HepG2 (cell line): ENCODE measurements around the gene ZCCHC3. TPM values are rescaled to one million over a fixed set of nuclear protein-coding genes. Genes with fewer than 3 reads are reported as not detected.

ENCODE experiments used
- ATRX ChIP-seq: sonication (generic); formaldehyde crosslinking; IDR thresholded peaks from 2 replicates; pipeline ENCODE4 v1.4.0; 2020; ENCODE audit warnings: missing genetic modification reagents, borderline replicate concordance
- FOXK1 ChIP-seq: sonication (generic); formaldehyde crosslinking; IDR thresholded peaks from 2 replicates; pipeline ENCODE4 v1.4.0; 2020; ENCODE audit warnings: low read depth, missing genetic modification reagents, borderline replicate concordance
- MAFK ChIP-seq, 2 experiments: IDR thresholded peaks in 1 of 2; conservative IDR thresholded peaks in 1 of 2; 2 replicates each; pipeline ENCODE4 v1.6.1; 2011; ENCODE audit warnings: improper control_type of control experiment in 2 of 2, low read length in 2 of 2
- NR2F6 ChIP-seq, 2 experiments: IDR thresholded peaks; 2 replicates each; pipeline ENCODE4 v1.6.1; 2016; ENCODE audit warnings: antibody characterized with exemption in 1 of 2, mild to moderate bottlenecking in 1 of 2
- RARA ChIP-seq: IDR thresholded peaks from 2 replicates; pipeline ENCODE4 v1.6.1; 2016; ENCODE audit warnings: missing genetic modification reagents, missing compliant biosample characterization
- RXRA ChIP-seq: sonication (generic); formaldehyde crosslinking; IDR thresholded peaks from 2 replicates; pipeline ENCODE4 v1.5.1; 2020; ENCODE audit warnings: missing genetic modification reagents
- SP1 ChIP-seq, 2 experiments: fragments of 450-650 bp in 1 of 2; sonication (generic) in 1 of 2; formaldehyde crosslinking in 1 of 2; IDR thresholded peaks; 2 replicates each; pipeline versions ENCODE4 v1.4.0 to v1.6.1; 2016 to 2020; ENCODE audit warnings: missing genetic modification reagents in 1 of 2
- TBX2 ChIP-seq: sonication (generic); formaldehyde crosslinking; IDR thresholded peaks from 2 replicates; pipeline ENCODE4 v1.5.0; 2020; ENCODE audit warnings: missing genetic modification reagents, mild to moderate bottlenecking, borderline replicate concordance
- ZBTB38 ChIP-seq: sonication (generic); formaldehyde crosslinking; IDR thresholded peaks from 2 replicates; pipeline ENCODE4 v1.5.1; 2020; ENCODE audit warnings: mild to moderate bottlenecking, missing genetic modification reagents
- ZNF282 ChIP-seq: fragments of 450-650 bp; IDR thresholded peaks from 2 replicates; pipeline ENCODE4 v1.6.1; 2018; ENCODE audit not compliant: partially characterized antibody
- ZNF3 ChIP-seq: IDR thresholded peaks from 2 replicates; pipeline ENCODE4 v1.7.0; 2017; ENCODE audit warnings: inconsistent platforms
- ZNF44 ChIP-seq: sonication (generic); formaldehyde crosslinking; IDR thresholded peaks from 2 replicates; pipeline ENCODE4 v1.5.1; 2020; ENCODE audit warnings: mild to moderate bottlenecking, missing genetic modification reagents
- polyA plus RNA-seq, 8 experiments: library from polyadenylated mRNA; depleted of rRNA in 3 of 8; stranded (reverse) in 7 of 8; unstranded in 1 of 8; fragments of >200 nt; fragmentation: Illumina TruSeq in 4 of 8; extraction: Trizol in 4 of 8; gene quantifications; 2 replicates each; pipeline versions ENCODE4 v1.2.1 to v1.2.3, GENCODE V29; 2011 to 2016; ENCODE audit warnings: low read depth in 4 of 8, missing spikeins in 1 of 8, mixed read lengths in 1 of 8; ENCODE audit not compliant: insufficient read depth in 1 of 8
- total RNA-seq, 5 experiments: library from RNA; depleted of rRNA; stranded (reverse); fragments of >200 nt; fragmentation: Illumina TruSeq; extraction: Trizol; gene quantifications; 2 replicates each; pipeline ENCODE4 v1.2.3, GENCODE V29; 2016; ENCODE audit warnings: low read depth in 1 of 5
- TF ChIP-seq, protein P1 (sequence below): sonication (generic); formaldehyde crosslinking; IDR thresholded peaks from 2 replicates; pipeline ENCODE4 v1.5.0; 2020; ENCODE audit warnings: mild to moderate bottlenecking, missing genetic modification reagents
- TF ChIP-seq, protein P2 (sequence below): sonication (generic); formaldehyde crosslinking; IDR thresholded peaks from 2 replicates; pipeline ENCODE4 v1.8.0; 2022; ENCODE audit warnings: mild to moderate bottlenecking, missing genetic modification reagents, borderline replicate concordance
- TF ChIP-seq, protein P3 (sequence below): fragments of 450-650 bp; IDR thresholded peaks from 2 replicates; pipeline ENCODE4 v1.6.1; 2017
- TF ChIP-seq, protein P4 (sequence below), 2 experiments: IDR thresholded peaks; 2 replicates each; pipeline ENCODE4 v1.6.1; 2011 to 2012; ENCODE audit warnings: low read length in 2 of 2, borderline replicate concordance in 1 of 2, low read depth in 1 of 2, mild to moderate bottlenecking in 1 of 2, moderate library complexity in 1 of 2
- TF ChIP-seq, protein P5 (sequence below): sonication (generic); formaldehyde crosslinking; IDR thresholded peaks from 2 replicates; pipeline ENCODE4 v1.5.0; 2020; ENCODE audit warnings: mild to moderate bottlenecking, missing genetic modification reagents

Gene ZCCHC3
- total and polyA plus RNA-seq, 2 of the 13 experiments (the other 11 are each of a cell fraction or from before 2014, with no cell fraction given) = 46.6 to 63.0 TPM

DNA sequence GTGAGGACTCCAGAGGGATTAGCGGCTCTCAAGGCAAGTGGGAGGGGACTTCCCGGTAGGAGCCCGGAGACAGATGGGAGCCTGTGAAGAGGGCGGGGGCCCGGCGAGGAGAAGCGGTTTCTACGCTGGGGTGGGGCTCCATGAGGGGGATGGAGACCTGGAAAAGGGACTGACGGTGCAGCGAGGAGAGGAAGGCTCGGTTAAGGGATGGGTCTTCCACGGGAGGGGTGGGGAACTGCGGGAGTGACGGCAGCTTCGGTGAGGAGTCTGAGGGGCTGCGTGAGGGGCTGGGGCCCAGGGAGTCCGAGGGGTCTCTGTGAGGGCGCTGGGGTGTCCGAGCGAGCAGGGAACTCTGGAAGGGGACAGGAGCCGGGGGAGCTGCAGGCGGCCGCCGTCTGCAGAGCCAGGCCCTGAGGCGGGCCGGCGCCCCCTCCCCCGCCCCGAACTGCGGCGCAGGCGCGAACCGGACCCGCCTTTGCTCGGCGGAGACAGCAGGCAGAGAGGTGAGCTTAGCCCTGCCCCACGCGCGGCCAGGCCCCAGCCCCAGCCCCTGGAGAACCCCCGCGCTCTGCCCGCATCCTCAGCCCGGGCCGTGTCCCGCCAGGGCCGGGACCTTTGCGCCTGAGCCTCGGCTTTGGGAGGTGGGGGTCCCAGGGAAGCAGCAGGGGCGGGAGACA is 49.4 kb downstream of the ZCCHC3 start, which contains the start of gene NRSN2 (continued):
- TF ChIP-seq, protein P1, sequence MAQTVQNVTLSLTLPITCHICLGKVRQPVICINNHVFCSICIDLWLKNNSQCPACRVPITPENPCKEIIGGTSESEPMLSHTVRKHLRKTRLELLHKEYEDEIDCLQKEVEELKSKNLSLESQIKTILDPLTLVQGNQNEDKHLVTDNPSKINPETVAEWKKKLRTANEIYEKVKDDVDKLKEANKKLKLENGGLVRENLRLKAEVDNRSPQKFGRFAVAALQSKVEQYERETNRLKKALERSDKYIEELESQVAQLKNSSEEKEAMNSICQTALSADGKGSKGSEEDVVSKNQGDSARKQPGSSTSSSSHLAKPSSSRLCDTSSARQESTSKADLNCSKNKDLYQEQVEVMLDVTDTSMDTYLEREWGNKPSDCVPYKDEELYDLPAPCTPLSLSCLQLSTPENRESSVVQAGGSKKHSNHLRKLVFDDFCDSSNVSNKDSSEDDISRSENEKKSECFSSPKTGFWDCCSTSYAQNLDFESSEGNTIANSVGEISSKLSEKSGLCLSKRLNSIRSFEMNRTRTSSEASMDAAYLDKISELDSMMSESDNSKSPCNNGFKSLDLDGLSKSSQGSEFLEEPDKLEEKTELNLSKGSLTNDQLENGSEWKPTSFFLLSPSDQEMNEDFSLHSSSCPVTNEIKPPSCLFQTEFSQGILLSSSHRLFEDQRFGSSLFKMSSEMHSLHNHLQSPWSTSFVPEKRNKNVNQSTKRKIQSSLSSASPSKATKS = no peak
- no peak for TF ChIP-seq ZNF282
- 0 out of 2 replicates have a peak, but pooled peaks have one; percentile 1 for TF ChIP-seq RXRA (CRISPR knock-in tag)
- no peak for TF ChIP-seq MAFK (conservative IDR thresholded peaks at IDR 0.05 in 1 of 2, IDR thresholded peaks at IDR 0.05 in 1 of 2; ENCODE audit: low read length in 2 of 2)
- TF ChIP-seq, protein P2, sequence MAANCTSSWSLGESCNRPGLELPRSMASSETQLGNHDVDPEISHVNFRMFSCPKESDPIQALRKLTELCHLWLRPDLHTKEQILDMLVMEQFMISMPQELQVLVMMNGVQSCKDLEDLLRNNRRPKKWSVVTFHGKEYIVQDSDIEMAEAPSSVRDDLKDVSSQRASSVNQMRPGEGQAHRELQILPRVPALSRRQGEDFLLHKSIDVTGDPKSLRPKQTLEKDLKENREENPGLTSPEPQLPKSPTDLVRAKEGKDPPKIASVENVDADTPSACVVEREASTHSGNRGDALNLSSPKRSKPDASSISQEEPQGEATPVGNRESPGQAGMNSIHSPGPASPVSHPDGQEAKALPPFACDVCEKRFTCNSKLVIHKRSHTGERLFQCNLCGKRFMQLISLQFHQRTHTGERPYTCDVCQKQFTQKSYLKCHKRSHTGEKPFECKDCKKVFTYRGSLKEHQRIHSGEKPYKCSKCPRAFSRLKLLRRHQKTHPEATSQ (CRISPR knock-in tag) = 0 out of 2 replicates have a peak, but pooled peaks have one; percentile 83
- no peak for TF ChIP-seq ZNF3
- no peak for TF ChIP-seq ZNF44 (CRISPR knock-in tag)
- no peak for TF ChIP-seq NR2F6 (IDR thresholded peaks at IDR 0.05)
- TF ChIP-seq NR2F6 (CRISPR knock-in tag; IDR thresholded peaks at IDR 0.05) = no peak; the same call in 1 of the 2 replicates
- TF ChIP-seq, protein P3, sequence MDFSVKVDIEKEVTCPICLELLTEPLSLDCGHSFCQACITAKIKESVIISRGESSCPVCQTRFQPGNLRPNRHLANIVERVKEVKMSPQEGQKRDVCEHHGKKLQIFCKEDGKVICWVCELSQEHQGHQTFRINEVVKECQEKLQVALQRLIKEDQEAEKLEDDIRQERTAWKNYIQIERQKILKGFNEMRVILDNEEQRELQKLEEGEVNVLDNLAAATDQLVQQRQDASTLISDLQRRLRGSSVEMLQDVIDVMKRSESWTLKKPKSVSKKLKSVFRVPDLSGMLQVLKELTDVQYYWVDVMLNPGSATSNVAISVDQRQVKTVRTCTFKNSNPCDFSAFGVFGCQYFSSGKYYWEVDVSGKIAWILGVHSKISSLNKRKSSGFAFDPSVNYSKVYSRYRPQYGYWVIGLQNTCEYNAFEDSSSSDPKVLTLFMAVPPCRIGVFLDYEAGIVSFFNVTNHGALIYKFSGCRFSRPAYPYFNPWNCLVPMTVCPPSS = no peak
- no peak; the same call in 1 of the 2 replicates for TF ChIP-seq RARA (CRISPR knock-in tag)
- no peak; the same call in 1 of the 2 replicates for TF ChIP-seq FOXK1 (CRISPR knock-in tag)
- TF ChIP-seq SP1 (IDR thresholded peaks at IDR 0.05) = no peak
- peak; percentile 70 for TF ChIP-seq SP1 (CRISPR knock-in tag; IDR thresholded peaks at IDR 0.05)
- no peak for TF ChIP-seq ATRX (CRISPR knock-in tag)
- TF ChIP-seq, protein P4, sequence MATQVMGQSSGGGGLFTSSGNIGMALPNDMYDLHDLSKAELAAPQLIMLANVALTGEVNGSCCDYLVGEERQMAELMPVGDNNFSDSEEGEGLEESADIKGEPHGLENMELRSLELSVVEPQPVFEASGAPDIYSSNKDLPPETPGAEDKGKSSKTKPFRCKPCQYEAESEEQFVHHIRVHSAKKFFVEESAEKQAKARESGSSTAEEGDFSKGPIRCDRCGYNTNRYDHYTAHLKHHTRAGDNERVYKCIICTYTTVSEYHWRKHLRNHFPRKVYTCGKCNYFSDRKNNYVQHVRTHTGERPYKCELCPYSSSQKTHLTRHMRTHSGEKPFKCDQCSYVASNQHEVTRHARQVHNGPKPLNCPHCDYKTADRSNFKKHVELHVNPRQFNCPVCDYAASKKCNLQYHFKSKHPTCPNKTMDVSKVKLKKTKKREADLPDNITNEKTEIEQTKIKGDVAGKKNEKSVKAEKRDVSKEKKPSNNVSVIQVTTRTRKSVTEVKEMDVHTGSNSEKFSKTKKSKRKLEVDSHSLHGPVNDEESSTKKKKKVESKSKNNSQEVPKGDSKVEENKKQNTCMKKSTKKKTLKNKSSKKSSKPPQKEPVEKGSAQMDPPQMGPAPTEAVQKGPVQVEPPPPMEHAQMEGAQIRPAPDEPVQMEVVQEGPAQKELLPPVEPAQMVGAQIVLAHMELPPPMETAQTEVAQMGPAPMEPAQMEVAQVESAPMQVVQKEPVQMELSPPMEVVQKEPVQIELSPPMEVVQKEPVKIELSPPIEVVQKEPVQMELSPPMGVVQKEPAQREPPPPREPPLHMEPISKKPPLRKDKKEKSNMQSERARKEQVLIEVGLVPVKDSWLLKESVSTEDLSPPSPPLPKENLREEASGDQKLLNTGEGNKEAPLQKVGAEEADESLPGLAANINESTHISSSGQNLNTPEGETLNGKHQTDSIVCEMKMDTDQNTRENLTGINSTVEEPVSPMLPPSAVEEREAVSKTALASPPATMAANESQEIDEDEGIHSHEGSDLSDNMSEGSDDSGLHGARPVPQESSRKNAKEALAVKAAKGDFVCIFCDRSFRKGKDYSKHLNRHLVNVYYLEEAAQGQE (IDR thresholded peaks at IDR 0.05; ENCODE audit: borderline replicate concordance in 1 of 2, low read depth in 1 of 2, low read length in 2 of 2) = peak in 1 of 2 experiments; percentile 38; a peak in 1 of 4 replicates
- TF ChIP-seq, protein P5, sequence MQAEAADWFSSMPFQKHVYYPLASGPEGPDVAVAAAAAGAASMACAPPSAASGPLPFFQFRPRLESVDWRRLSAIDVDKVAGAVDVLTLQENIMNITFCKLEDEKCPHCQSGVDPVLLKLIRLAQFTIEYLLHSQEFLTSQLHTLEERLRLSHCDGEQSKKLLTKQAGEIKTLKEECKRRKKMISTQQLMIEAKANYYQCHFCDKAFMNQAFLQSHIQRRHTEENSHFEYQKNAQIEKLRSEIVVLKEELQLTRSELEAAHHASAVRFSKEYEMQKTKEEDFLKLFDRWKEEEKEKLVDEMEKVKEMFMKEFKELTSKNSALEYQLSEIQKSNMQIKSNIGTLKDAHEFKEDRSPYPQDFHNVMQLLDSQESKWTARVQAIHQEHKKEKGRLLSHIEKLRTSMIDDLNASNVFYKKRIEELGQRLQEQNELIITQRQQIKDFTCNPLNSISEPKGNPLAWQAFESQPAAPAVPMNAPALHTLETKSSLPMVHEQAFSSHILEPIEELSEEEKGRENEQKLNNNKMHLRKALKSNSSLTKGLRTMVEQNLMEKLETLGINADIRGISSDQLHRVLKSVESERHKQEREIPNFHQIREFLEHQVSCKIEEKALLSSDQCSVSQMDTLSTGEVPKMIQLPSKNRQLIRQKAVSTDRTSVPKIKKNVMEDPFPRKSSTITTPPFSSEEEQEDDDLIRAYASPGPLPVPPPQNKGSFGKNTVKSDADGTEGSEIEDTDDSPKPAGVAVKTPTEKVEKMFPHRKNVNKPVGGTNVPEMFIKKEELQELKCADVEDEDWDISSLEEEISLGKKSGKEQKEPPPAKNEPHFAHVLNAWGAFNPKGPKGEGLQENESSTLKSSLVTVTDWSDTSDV (CRISPR knock-in tag) = peak; percentile 95
- peak; percentile 18; the same call in 1 of the 2 replicates for TF ChIP-seq ZBTB38 (CRISPR knock-in tag)
- TF ChIP-seq TBX2 (CRISPR knock-in tag) = peak; percentile 47; the same call in 1 of the 2 replicates
